HEK293 (cell line): ENCODE measurements around the gene DYNC2I2.

ENCODE experiments used
- CTCF ChIA-PET: fragments of 350-600 bp; formaldehyde crosslinking; extraction: SDS; loops from one replicate; lab custom pipeline; 2021; ENCODE audit warnings: antibody characterized with exemption; lab: Yijun Ruan, JAX
- POLR2A ChIA-PET: fragments of 300-600 bp; formaldehyde crosslinking; extraction: SDS; loops from one replicate; lab custom pipeline; 2020; ENCODE audit warnings: antibody characterized with exemption, inconsistent platforms; lab: Yijun Ruan, JAX
- H3K27ac ChIP-seq: fragments of 200-500 bp; sonication (Bioruptor generic); 2 replicates; pipeline ENCODE4 v1.5.1; 2014; ENCODE audit warnings: low read depth, low read length, control low read depth, inconsistent platforms; ENCODE audit errors: extremely low read depth
- H3K36me3 ChIP-seq, 2 experiments: fragments of 200-500 bp in 1 of 2; sonication (Bioruptor generic) in 1 of 2; 1 replicate in 1 of 2; 2 replicates in 1 of 2; pipeline ENCODE4 v1.5.1; 2014 to 2017; ENCODE audit warnings: inconsistent platforms in 2 of 2, low read length in 2 of 2; ENCODE audit not compliant: control insufficient read depth in 2 of 2, insufficient read depth in 1 of 2
- H3K4me1 ChIP-seq: fragments of 200-500 bp; sonication (Bioruptor generic); 2 replicates; pipeline ENCODE4 v1.5.1; 2014; ENCODE audit warnings: mild to moderate bottlenecking, low read length, inconsistent platforms; ENCODE audit not compliant: control insufficient read depth, insufficient read depth
- H3K4me3 ChIP-seq: 2 replicates; pipeline ENCODE4 v1.5.1; 2011; ENCODE audit warnings: low read depth, mild to moderate bottlenecking, control low read depth, low read length, moderate library complexity
- H3K9me3 ChIP-seq: fragments of 200-500 bp; sonication (Bioruptor generic); 2 replicates; pipeline ENCODE4 v1.5.1; 2014; ENCODE audit warnings: low read depth, low read length, inconsistent platforms; ENCODE audit not compliant: control insufficient read depth, insufficient read depth
- BCL11A ChIP-seq: fragments of 450-650 bp; formaldehyde crosslinking; IDR thresholded peaks from 2 replicates; pipeline ENCODE4 v1.5.1; 2016; ENCODE audit warnings: low read depth, missing biosample characterization, missing genetic modification characterization
- GLIS1 ChIP-seq: fragments of 450-650 bp; formaldehyde crosslinking; IDR thresholded peaks from 2 replicates; pipeline ENCODE4 v1.5.1; 2016; ENCODE audit warnings: missing biosample characterization, missing genetic modification characterization
- GLIS2 ChIP-seq: fragments of 450-650 bp; formaldehyde crosslinking; IDR thresholded peaks from 2 replicates; pipeline ENCODE4 v1.5.1; 2016; ENCODE audit warnings: missing biosample characterization, missing genetic modification characterization
- SP3 ChIP-seq: fragments of 450-650 bp; formaldehyde crosslinking; IDR thresholded peaks from 2 replicates; pipeline ENCODE4 v1.5.1; 2016; ENCODE audit warnings: missing biosample characterization, missing genetic modification characterization
- SP7 ChIP-seq: fragments of 450-650 bp; formaldehyde crosslinking; IDR thresholded peaks from 2 replicates; pipeline ENCODE4 v1.5.1; 2016; ENCODE audit warnings: missing biosample characterization, missing genetic modification characterization
- ZBTB17 ChIP-seq: fragments of 450-650 bp; formaldehyde crosslinking; IDR thresholded peaks from 2 replicates; pipeline ENCODE4 v1.5.1; 2016; ENCODE audit warnings: missing biosample characterization, missing genetic modification characterization
- ZFP41 ChIP-seq: fragments of 450-650 bp; formaldehyde crosslinking; IDR thresholded peaks from 2 replicates; pipeline ENCODE4 v1.5.1; 2016; ENCODE audit warnings: missing biosample characterization, missing genetic modification characterization, borderline replicate concordance
- ZNF114 ChIP-seq: fragments of 450-650 bp; formaldehyde crosslinking; IDR thresholded peaks from 2 replicates; pipeline ENCODE4 v1.5.0; 2017; ENCODE audit warnings: missing biosample characterization, missing genetic modification characterization
- ZNF239 ChIP-seq: fragments of 450-650 bp; formaldehyde crosslinking; IDR thresholded peaks from 2 replicates; pipeline ENCODE4 v1.5.1; 2016; ENCODE audit warnings: missing biosample characterization, missing genetic modification characterization
- ZNF335 ChIP-seq: fragments of 450-650 bp; formaldehyde crosslinking; conservative IDR thresholded peaks from 2 replicates; pipeline ENCODE4 v1.5.1; 2016; ENCODE audit warnings: missing biosample characterization, missing genetic modification characterization
- ZNF37A ChIP-seq: fragments of 450-650 bp; IDR thresholded peaks from 2 replicates; pipeline ENCODE4 v1.5.1; 2018; ENCODE audit warnings: missing biosample characterization, missing genetic modification characterization
- ZNF529 ChIP-seq: fragments of 450-650 bp; formaldehyde crosslinking; IDR thresholded peaks from 2 replicates; pipeline ENCODE4 v1.5.1; 2017; ENCODE audit warnings: missing genetic modification characterization, missing biosample characterization; ENCODE audit not compliant: insufficient replicate concordance
- ZSCAN23 ChIP-seq: fragments of 450-650 bp; formaldehyde crosslinking; IDR thresholded peaks from 2 replicates; pipeline ENCODE4 v1.5.1; 2016; ENCODE audit warnings: missing biosample characterization, missing genetic modification characterization
- TF ChIP-seq, protein P1 (sequence below): fragments of 450-650 bp; formaldehyde crosslinking; IDR thresholded peaks from 2 replicates; pipeline ENCODE4 v1.5.1; 2016; ENCODE audit warnings: missing biosample characterization, missing genetic modification characterization, borderline replicate concordance
- TF ChIP-seq, protein P2 (sequence below): fragments of 450-650 bp; formaldehyde crosslinking; IDR thresholded peaks from 2 replicates; pipeline ENCODE4 v1.5.1; 2016; ENCODE audit warnings: missing biosample characterization, missing genetic modification characterization
- TF ChIP-seq, protein P3 (sequence below): fragments of 450-650 bp; formaldehyde crosslinking; IDR thresholded peaks from 2 replicates; pipeline ENCODE4 v1.5.1; 2016; ENCODE audit warnings: missing biosample characterization, missing genetic modification characterization
- TF ChIP-seq, protein P4 (sequence below): fragments of 450-650 bp; formaldehyde crosslinking; IDR thresholded peaks from 2 replicates; pipeline ENCODE4 v1.5.1; 2017; ENCODE audit warnings: missing biosample characterization, missing genetic modification characterization
- TF ChIP-seq, protein P5 (sequence below): fragments of 450-650 bp; formaldehyde crosslinking; IDR thresholded peaks from 2 replicates; pipeline ENCODE4 v1.5.1; 2016; ENCODE audit warnings: missing biosample characterization, missing genetic modification characterization
- TF ChIP-seq, protein P6 (sequence below): fragments of 450-650 bp; formaldehyde crosslinking; IDR thresholded peaks from 2 replicates; pipeline ENCODE4 v1.5.1; 2017; ENCODE audit warnings: missing biosample characterization, missing genetic modification characterization

DYNC2I2 gene

DNA sequence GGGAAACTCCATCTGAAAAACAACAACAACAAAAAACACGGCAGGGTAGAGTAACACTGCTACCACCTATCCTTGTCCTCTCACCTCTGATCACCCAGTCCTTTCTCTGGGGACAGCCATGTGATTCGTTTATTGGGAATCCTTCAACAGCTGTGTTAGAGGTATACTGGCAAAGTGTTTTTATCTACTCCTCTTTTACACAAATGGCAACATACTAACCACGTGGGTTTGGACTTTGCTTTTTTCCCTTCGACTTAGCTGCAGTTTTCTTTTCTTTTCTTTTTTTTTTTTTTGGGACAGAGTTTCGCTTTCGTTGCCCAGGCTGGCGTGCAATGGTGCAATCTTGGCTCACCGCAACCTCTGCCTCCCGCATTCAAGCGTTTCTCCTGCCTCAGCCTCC is 21.1 kb upstream of the DYNC2I2 start (continued):
- TF ChIP-seq, protein P1, sequence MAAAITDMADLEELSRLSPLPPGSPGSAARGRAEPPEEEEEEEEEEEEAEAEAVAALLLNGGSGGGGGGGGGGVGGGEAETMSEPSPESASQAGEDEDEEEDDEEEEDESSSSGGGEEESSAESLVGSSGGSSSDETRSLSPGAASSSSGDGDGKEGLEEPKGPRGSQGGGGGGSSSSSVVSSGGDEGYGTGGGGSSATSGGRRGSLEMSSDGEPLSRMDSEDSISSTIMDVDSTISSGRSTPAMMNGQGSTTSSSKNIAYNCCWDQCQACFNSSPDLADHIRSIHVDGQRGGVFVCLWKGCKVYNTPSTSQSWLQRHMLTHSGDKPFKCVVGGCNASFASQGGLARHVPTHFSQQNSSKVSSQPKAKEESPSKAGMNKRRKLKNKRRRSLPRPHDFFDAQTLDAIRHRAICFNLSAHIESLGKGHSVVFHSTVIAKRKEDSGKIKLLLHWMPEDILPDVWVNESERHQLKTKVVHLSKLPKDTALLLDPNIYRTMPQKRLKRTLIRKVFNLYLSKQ (tag by site-specific recombination), result no peak
- TF ChIP-seq ZNF335 (tag by site-specific recombination) (no peak), BCL11A (tag by site-specific recombination) (no peak), ZNF114 (no peak), SP7 (no peak)
- TF ChIP-seq, protein P2, sequence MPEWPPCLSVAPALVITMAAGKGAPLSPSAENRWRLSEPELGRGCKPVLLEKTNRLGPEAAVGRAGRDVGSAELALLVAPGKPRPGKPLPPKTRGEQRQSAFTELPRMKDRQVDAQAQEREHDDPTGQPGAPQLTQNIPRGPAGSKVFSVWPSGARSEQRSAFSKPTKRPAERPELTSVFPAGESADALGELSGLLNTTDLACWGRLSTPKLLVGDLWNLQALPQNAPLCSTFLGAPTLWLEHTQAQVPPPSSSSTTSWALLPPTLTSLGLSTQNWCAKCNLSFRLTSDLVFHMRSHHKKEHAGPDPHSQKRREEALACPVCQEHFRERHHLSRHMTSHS, result no peak

DNA sequence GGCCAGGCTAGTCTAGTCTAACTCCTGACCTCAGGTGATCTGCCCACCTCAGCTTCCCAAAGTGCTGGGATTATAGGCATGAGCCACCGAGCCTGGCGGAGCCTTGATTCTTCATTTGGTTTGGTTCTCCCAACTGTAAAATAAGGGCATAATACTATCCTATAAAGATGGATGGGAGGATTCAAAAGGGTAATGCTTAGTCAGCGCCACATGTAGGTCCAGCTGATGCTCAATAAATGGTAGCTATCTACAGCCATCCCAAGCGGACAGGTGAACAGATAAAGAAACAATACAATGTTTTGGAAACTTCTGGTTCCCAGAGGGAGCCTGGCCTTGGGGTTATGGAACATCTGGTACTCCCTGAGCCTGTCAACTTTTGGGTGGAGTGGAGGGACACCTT is 18.7 kb upstream of the DYNC2I2 start:
- Histone ChIP-seq H3K9me3 (no peaks in the 10 kb centered on the region), H3K27ac (no peak overlapping the region), H3K36me3 (no peaks in the 10 kb centered on the region; a peak in 1 of 3 replicates), H3K4me3 (no peak overlapping the region), H3K4me1 (no peaks in the 10 kb centered on the region)
- CTCF ChIA-PET, result interaction anchor here (0.8 to 0.9 kb wide), 2 partner anchors 8 to 40 kb away, joined by 4 to 6 read pairs; no protein-coding TSS in a partner anchor
- POLR2A ChIA-PET, result interaction anchor here (1.2 to 1.9 kb wide), 2 partner anchors 9 to 14 kb away, joined by 4 to 11 read pairs; partner anchors contain the start of gene SET
- no peak for TF ChIP-seq SP3 (tag by site-specific recombination)
- TF ChIP-seq, protein P3, sequence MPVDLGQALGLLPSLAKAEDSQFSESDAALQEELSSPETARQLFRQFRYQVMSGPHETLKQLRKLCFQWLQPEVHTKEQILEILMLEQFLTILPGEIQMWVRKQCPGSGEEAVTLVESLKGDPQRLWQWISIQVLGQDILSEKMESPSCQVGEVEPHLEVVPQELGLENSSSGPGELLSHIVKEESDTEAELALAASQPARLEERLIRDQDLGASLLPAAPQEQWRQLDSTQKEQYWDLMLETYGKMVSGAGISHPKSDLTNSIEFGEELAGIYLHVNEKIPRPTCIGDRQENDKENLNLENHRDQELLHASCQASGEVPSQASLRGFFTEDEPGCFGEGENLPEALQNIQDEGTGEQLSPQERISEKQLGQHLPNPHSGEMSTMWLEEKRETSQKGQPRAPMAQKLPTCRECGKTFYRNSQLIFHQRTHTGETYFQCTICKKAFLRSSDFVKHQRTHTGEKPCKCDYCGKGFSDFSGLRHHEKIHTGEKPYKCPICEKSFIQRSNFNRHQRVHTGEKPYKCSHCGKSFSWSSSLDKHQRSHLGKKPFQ (tag by site-specific recombination), result no peak
- no peak for TF ChIP-seq ZNF529 (tag by site-specific recombination)
- no peak for TF ChIP-seq ZFP41 (tag by site-specific recombination)
- TF ChIP-seq GLIS2 (tag by site-specific recombination), result no peak
- TF ChIP-seq ZNF37A (tag by site-specific recombination), result no peak
- TF ChIP-seq, protein P4, sequence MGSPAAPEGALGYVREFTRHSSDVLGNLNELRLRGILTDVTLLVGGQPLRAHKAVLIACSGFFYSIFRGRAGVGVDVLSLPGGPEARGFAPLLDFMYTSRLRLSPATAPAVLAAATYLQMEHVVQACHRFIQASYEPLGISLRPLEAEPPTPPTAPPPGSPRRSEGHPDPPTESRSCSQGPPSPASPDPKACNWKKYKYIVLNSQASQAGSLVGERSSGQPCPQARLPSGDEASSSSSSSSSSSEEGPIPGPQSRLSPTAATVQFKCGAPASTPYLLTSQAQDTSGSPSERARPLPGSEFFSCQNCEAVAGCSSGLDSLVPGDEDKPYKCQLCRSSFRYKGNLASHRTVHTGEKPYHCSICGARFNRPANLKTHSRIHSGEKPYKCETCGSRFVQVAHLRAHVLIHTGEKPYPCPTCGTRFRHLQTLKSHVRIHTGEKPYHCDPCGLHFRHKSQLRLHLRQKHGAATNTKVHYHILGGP, result no peak
- no peak for TF ChIP-seq ZBTB17 (tag by site-specific recombination)
- TF ChIP-seq, protein P5, sequence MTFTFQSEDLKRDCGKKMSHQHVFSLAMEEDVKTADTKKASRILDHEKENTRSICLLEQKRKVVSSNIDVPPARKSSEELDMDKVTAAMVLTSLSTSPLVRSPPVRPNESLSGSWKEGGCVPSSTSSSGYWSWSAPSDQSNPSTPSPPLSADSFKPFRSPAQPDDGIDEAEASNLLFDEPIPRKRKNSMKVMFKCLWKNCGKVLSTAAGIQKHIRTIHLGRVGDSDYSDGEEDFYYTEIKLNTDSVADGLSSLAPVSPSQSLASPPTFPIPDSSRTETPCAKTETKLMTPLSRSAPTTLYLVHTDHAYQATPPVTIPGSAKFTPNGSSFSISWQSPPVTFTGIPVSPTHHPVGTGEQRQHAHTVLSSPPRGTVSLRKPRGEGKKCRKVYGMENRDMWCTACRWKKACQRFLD, result no peak
- no peak for TF ChIP-seq ZSCAN23
- TF ChIP-seq, protein P6, sequence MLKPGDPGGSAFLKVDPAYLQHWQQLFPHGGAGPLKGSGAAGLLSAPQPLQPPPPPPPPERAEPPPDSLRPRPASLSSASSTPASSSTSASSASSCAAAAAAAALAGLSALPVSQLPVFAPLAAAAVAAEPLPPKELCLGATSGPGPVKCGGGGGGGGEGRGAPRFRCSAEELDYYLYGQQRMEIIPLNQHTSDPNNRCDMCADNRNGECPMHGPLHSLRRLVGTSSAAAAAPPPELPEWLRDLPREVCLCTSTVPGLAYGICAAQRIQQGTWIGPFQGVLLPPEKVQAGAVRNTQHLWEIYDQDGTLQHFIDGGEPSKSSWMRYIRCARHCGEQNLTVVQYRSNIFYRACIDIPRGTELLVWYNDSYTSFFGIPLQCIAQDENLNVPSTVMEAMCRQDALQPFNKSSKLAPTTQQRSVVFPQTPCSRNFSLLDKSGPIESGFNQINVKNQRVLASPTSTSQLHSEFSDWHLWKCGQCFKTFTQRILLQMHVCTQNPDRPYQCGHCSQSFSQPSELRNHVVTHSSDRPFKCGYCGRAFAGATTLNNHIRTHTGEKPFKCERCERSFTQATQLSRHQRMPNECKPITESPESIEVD (tag by site-specific recombination), result no peak
- TF ChIP-seq ZNF239 (tag by site-specific recombination), result no peak
- TF ChIP-seq GLIS1 (tag by site-specific recombination), result no peak
